Stimulated activated CD4-positive, alpha-beta T cell treated with anti-CD3 and anti-CD28 coated beads, Interleukin-4, amount 100 ng/mL, for 24 hours (primary cell): ENCODE measurements around the gene DPEP3.

Experiments used
- DNase-seq: peaks from one replicate; pipeline ENCODE4 v3.0.0-alpha.2; 2020

Gene DPEP3

GRCh38 chr16:67966549-67967182 is 13.6 kb downstream of the DPEP3 start:
- DNase-seq = no peak

DNA sequence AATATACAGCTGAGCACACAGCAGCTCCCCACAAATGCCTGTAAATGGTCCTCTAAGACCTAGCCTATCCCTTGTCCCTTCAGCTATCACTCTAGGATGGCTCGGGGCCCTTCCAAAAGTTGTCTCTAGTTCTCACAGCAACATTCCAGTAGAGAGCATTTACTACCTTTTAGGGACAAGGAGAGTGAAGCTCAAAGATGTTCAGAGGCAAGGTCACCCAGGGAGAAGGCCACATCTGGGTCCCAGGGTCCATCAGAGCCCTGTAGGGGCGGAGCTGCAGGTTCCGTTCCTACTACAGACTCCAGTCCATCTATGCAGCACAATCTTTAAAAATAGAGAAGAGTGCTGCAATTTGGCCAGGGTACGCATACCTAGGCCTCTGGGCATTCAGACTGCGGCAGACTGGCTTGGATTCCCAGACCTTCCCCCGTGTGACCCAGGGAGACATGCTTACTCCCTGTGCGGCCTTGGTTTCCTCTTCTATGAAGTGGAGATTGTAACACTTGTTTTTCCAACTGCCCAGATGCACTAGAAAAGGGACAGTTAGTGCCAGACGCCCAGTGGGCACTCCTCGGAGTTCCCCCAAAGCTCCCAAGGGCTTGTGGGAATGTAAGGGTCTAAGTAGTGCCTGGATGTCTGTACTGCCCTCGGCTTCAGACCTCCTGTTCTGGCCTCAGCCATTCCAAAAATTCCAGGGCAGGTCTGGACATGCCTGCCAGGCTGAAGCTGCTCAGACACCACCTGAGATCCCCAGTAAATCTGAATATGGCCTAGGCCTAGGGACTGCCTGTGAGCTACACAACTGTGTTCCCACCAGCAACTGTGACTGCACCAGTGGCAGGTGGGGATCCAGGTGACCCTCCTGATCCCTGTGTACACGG is 14.4 kb downstream of the DPEP3 start:
- no peak for DNase-seq

DNA sequence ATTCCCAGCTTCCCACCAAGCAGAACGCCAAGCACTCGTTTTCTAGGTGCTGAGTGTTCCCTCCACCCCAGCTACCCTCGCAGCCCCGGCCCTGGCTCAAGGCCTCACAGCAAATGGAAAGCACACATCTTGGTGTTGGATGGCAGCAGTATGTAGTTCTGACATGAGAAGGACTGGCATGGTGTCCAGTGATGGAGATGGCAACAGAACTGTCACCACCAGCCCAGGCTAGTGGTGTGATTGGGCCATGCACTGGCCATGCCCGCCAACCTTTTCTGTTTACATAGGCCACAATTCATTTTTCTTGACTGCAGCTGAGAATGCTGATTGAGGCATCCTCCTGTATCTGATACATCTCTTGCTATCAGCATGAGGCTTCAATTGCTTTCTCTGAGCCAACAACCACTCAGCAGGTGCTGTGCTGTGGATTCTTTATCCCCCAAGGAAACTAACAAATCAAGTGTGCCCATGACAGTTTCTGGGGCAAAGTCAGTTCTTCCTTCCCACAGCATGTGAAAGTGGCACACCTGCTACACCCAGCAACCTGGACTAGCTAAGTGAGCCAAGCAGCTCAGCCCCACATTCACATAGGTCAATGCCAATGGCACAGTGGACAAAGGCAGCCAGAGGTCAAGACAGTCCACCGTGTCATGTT is 15.7 kb downstream of the DPEP3 start:
- DNase-seq = no peak

GRCh38 chr16:67963662-67964321 is 16.5 kb downstream of the DPEP3 start:
- DNase-seq = no peak

DNA sequence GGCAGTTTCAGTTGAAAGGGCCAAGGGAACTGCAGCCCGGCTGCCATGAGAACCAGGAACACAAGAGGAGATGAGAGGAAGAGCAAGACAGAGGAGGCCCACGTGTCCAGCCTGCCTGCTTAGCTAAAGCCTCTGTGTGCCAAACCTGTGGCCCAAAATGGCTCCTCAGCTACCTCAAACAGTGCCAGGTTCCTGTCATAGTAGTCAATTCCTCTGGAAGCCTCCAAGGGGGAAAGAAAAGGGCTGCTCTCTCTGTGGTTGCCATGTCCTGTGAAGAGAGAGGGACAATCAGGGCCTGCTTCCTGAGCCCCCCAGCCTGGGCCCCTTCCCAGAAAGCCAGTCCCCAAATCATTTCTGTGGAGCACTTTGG is 17.0 kb downstream of the DPEP3 start:
- DNase-seq = no peak

GRCh38 chr16:67962135-67962534 is 18.2 kb downstream of the DPEP3 start:
- DNase-seq = no peak

DNA sequence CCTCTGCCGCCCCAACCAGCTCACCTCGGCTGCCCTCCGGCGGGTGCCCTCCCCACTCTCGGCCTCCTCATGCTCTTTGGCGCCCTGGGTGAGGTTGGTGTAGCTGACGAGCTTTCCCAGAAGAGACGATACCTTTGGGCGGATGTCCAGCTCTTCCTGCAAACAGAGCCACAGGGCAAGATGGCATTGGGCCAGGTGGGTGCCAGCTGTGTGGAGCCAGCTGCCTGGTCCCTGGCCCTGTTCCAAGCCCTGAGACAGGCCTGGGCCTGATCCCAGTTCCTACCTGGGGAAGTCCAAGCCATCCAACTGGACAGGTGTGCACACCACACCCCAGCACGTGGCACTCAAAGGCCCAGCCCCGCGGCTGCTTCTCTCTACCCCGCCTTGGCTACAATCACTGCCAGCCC is 18.7 kb downstream of the DPEP3 start:
- DNase-seq = no peak

DNA sequence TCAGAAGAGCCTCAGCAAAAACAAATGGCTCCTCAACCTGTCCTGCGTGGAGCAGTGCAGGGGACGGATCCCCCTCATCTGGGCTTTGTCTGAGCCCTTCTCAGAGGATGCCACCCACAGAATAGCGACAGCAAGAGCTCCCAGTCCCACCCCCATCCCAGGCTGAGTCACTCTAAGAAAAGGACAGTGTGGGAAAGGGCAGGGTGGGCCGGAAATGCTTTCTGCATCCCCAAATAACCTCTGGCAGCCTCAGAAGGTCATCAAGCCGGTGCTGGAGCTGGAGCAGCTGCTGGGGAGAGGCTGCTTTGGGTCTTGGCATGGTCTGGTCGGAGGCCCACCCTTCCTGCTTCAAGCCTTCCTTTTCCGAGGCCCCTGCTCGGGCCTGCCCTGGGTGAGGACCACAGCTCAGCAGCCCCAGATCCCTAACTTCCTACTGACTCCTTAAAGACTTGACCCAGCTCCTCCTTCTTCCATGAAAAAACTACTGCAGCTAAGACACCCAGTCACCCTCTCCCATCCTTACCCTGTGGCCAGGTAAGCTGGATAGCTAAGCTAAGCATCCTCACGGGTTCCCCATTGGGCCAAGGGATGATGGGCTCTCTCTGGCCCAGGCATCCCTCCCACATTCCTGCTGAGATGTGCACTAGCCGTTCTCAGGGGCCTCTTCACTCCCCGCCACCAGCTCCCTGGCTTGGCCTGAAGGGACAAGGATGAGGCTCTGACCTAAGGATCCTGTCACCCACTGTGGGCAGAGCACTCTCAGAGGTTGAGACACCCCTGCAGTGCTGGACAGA is 20.6 kb downstream of the DPEP3 start:
- no peak for DNase-seq

GRCh38 chr16:67957622-67958021 is 22.7 kb downstream of the DPEP3 start:
- DNase-seq = no peak

GRCh38 chr16:67954421-67955196 is 25.7 kb downstream of the DPEP3 start:
- DNase-seq = no peak

GRCh38 chr16:67953641-67954375 is 26.5 kb downstream of the DPEP3 start:
- no peak for DNase-seq

DNA sequence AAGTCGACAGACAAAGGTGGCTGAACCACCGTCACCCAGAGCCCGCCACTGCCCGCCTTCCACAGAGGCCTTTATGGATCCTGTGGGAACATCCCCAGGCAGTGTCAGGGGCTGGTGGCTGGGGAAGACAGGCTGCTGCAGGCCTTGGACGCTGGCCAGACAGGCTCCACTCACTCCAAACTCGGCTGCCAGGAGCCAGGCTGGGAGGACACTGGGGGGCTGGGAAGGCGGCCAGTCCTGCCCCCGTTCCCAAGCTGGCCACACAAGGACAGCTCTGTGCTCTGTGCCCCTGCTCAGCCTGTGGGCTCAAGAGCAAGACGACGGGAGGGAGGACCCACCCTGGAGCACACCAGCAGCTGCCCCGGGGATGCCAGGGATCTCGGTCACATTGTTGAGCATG is 28.8 kb downstream of the DPEP3 start:
- DNase-seq = no peak

DNA sequence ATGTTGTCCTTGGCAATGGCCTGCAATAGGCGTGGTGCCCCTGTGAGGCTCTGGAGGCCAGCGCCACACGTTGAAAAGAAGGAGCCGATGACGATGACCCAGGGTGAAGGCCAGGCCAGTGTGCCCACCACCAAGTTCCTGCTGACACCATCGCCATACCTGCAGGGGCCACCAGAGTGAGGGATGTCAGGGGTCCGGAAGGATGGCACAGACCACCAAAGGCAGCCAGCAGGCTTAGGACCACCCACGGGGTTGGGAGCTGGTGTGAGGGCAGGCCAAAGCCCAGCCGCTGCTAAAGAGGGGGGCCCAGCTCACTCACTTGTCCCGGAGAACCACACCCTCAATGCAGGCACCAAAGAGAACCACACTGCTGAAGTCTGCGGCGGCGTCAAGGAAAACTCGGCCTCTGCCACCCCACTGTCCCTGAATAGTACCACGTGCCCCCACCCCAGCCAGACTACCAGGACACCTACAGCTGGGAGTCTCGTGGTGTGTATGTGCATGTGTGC is 29.9 kb downstream of the DPEP3 start:
- DNase-seq = no peak

GRCh38 chr16:67949645-67950044 is 30.7 kb downstream of the DPEP3 start:
- DNase-seq = no peak

DNA sequence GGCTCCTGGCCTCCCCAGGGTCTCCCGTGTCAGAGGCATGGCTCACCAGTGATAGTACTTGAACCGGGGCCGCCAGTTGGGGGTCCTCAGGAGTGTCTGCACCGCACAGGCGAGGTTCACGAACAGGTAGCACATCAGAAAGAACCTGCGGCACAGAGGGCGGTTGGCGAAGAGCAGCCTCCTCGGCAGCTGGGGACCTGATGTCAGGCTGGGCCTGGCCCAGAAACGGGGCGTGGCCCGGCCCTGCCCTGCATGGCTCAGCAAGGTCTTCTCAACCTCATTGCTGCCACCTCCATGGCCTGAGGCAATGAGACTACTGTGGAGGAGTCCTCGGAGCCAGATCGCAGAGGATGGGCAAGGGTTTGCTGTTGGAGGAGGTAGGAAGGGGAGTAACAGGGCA is 32.3 kb downstream of the DPEP3 start:
- no peak for DNase-seq

DNA sequence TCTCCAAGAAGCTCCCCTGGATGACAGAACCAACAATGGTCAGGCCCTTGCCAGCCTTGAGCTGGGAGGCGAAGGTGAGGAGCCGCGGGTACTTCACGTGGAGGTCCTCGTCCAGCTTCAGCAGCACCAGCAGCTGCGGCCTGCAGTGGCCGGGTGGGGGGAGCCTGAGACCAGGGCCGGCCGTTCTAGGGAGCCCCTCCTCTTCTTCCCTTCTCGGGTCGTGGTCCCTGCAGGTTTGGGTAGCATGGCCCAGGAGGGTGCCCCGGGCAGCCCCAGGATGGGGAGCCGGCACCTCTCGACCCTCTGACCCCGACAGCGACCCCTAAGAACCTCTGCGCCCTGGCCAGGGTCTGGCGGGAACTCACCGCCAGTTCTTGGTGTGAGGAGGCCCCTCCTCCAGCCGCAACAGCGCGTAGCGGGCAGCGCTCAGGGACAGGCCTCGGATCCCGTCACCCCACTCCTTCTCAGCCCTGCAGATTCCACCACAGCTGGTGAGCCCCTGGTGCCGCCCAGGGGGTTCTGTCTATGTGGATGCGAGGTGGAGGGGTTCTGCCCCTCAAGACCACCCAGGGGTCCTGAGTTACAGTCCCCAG is 33.2 kb downstream of the DPEP3 start:
- DNase-seq = no peak

GRCh38 chr16:67946128-67946569 is 34.1 kb downstream of the DPEP3 start:
- no peak for DNase-seq

GRCh38 chr16:67945392-67945933 is 34.8 kb downstream of the DPEP3 start:
- no peak for DNase-seq

DNA sequence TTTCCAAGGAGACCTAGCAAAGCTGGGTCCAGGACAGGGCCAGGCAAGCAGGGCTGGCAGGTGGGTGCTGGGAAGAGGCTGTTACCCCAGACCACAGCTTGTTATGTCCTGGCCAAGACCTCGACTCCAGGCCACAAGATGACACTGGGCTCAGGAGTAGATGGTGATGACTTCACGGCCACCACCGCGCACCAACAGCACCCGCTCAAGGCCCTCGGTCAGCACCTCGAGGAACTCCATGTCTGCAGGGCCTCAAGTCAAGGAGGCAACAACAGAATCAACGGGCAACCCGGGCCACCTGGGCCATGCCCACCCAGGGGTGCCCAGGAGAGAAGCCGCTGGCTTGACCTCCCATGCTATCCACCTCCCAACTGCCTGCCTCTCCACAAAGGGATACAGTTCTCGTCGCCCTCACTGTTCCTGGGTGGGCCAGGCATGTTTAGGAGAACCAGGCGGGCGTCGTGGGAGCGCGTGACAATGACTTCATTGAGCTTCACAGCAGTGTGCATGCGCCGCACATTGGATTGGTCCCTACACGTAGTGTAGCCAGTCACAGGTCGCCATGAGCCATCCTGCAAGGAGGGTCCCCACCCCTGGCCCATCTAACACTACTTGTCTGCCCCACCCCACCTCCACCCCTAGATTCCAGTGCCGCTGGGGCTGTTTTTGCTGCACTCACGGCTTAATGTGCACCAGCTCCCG is 35.5 kb downstream of the DPEP3 start:
- DNase-seq = no peak
